ENCODE results near the gene LAPTM5. TPM values are rescaled to one million over a fixed set of nuclear protein-coding genes. Genes with fewer than 3 reads are reported as not detected.

LAPTM5 gene
- total and polyA plus RNA-seq, 2 donors: 88.6 to 364 TPM

DNA sequence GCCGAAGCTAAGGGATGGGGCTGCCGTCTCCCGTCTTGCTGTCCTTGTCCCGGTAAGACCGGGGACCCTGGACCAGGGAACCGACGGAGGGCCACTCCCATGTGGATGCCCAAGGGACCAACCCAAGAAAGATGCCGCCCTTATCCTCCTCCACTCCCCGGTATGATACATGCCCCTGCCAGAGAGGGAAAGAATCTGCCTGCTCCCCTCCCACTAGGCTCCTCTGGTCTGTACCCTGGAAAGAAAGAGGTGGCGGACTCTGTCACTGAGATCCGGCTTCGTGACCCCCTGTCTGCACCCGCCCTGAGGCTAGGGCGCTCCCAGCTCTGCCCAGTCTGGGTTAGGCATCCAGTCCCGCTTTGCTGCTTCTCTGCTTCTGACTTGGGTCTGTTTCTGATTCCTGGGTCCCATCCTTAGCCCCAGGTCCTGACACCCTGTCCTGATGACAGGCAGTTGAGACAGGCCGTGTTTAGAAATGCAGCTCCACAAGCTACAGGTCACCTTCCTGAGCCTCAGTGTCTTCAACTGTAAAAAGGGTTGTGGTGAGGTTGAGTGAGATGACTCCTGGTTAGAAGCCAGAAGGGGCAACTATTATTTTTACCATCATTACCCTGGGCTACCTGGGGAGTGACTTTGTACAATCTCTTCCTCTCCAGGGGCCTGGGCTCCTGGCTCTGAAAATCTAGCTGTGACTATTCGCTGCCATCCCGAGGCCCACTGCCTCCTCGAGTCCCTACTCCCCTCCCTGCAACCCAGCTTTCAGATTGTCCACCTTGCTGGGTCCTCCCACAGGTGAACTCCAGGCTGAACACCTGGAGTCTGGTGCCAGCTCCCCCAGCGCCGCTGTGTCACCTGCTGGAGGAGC, 37.9 kb downstream of the LAPTM5 start:
- H3K4me1 ChIP-seq (ENCODE audit: control insufficient read depth in 2 of 2, insufficient read depth in 2 of 2, low read length in 2 of 2): peaks cover 2 to 18% of the 10 kb centered on the region in 2 donors
- H3K4me3 ChIP-seq (ENCODE audit: low read length in 2 of 2): peak overlapping the region; percentile 54 to 70
- H3K36me3 ChIP-seq (ENCODE audit: control insufficient read depth in 2 of 2, insufficient read depth in 2 of 2, low read length in 1 of 2): no peaks in the 10 kb centered on the region
- peak overlapping the region in 1 of 2 donors; percentile 97 for H3K27ac ChIP-seq (ENCODE audit: low read depth in 1 of 2, low read length in 1 of 2)
- peaks cover 0 to 3% of the 10 kb centered on the region in 2 donors for H3K9me3 ChIP-seq (ENCODE audit: control insufficient read depth in 2 of 2, insufficient read depth in 1 of 2, low read length in 1 of 2)
- 40% methylated on average over 21 of the region's 21 CpGs for WGBS
- DNase-seq (ENCODE audit: low read depth in 6 of 9, low spot score in 9 of 9): no peak
- no peaks in the 10 kb centered on the region for H3K27me3 ChIP-seq (ENCODE audit: control insufficient read depth in 2 of 2, insufficient read depth in 1 of 2, low read length in 1 of 2)

GRCh38 chr1:30718636-30719405, 38.8 kb downstream of the LAPTM5 start:
- Histone ChIP-seq H3K36me3 (ENCODE audit: control insufficient read depth in 2 of 2, insufficient read depth in 2 of 2, low read length in 1 of 2) (no peaks in the 10 kb centered on the region), H3K4me1 (ENCODE audit: control insufficient read depth in 2 of 2, insufficient read depth in 2 of 2, low read length in 2 of 2) (peaks cover 2 to 18% of the 10 kb centered on the region in 2 donors), H3K27me3 (ENCODE audit: control insufficient read depth in 2 of 2, insufficient read depth in 1 of 2, low read length in 1 of 2) (no peaks in the 10 kb centered on the region), H3K9me3 (ENCODE audit: control insufficient read depth in 2 of 2, insufficient read depth in 1 of 2, low read length in 1 of 2) (peaks cover 0 to 3% of the 10 kb centered on the region in 2 donors), H3K4me3 (ENCODE audit: low read length in 2 of 2) (peak overlapping the region; percentile 54 to 70), H3K27ac (ENCODE audit: low read depth in 1 of 2, low read length in 1 of 2) (peak overlapping the region; percentile 97)
- DNase-seq (ENCODE audit: low read depth in 6 of 9, low spot score in 9 of 9): peak; percentile 76 to 96 (median 87)
- WGBS: under 1% methylated on average over 66 of the region's 66 CpGs

GRCh38 chr1:30718091-30718635, 39.4 kb downstream of the LAPTM5 start:
- Histone ChIP-seq H3K9me3 (ENCODE audit: control insufficient read depth in 2 of 2, insufficient read depth in 1 of 2, low read length in 1 of 2) (peaks cover 0 to 3% of the 10 kb centered on the region in 2 donors), H3K27me3 (ENCODE audit: control insufficient read depth in 2 of 2, insufficient read depth in 1 of 2, low read length in 1 of 2) (no peaks in the 10 kb centered on the region), H3K27ac (ENCODE audit: low read depth in 1 of 2, low read length in 1 of 2) (peak overlapping the region; percentile 78 to 82), H3K36me3 (ENCODE audit: control insufficient read depth in 2 of 2, insufficient read depth in 2 of 2, low read length in 1 of 2) (no peaks in the 10 kb centered on the region), H3K4me1 (ENCODE audit: control insufficient read depth in 2 of 2, insufficient read depth in 2 of 2, low read length in 2 of 2) (peaks cover 2 to 18% of the 10 kb centered on the region in 2 donors), H3K4me3 (ENCODE audit: low read length in 2 of 2) (peak overlapping the region; percentile 23 to 39)
- peak; percentile 84 to 97 (median 92) for DNase-seq (ENCODE audit: low read depth in 6 of 9, low spot score in 9 of 9)
- 2% methylated on average over 50 of the region's 50 CpGs for WGBS

DNA sequence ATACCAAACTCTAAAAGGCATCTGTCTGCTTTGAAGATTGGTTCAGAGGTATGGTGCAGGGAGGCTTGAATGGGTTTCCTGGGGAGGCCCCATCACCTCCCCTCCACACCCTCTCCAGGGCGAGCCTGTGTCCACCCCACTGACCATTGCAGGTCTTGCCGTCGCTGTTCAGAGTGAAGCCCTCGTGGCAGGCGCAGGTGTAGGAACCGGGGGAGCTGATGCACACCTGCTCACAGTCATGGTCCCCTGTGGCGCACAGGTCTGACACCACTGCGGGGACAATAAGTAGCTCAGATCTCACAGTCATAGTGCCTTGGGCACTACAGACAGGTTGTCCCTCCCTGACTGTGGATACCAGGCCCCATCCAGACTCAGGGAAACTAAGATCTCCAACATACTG, 40.9 kb downstream of the LAPTM5 start:
- H3K4me1 ChIP-seq (ENCODE audit: control insufficient read depth in 2 of 2, insufficient read depth in 2 of 2, low read length in 2 of 2): peaks cover 2 to 18% of the 10 kb centered on the region in 2 donors
- no peaks in the 10 kb centered on the region for H3K36me3 ChIP-seq (ENCODE audit: control insufficient read depth in 2 of 2, insufficient read depth in 2 of 2, low read length in 1 of 2)
- H3K4me3 ChIP-seq (ENCODE audit: low read length in 2 of 2): no peak overlapping the region
- H3K9me3 ChIP-seq (ENCODE audit: control insufficient read depth in 2 of 2, insufficient read depth in 1 of 2, low read length in 1 of 2): peaks cover 0 to 3% of the 10 kb centered on the region in 2 donors
- H3K27ac ChIP-seq (ENCODE audit: low read depth in 1 of 2, low read length in 1 of 2): no peak overlapping the region
- no peaks in the 10 kb centered on the region for H3K27me3 ChIP-seq (ENCODE audit: control insufficient read depth in 2 of 2, insufficient read depth in 1 of 2, low read length in 1 of 2)
- whole genome bisulfite sequencing: 97% methylated on average over 8 of the region's 8 CpGs
- DNase-seq (ENCODE audit: low read depth in 6 of 9, low spot score in 9 of 9): no peak

GRCh38 chr1:30715886-30716285, 41.7 kb downstream of the LAPTM5 start:
- H3K27me3 ChIP-seq (ENCODE audit: control insufficient read depth in 2 of 2, insufficient read depth in 1 of 2, low read length in 1 of 2): no peaks in the 10 kb centered on the region
- no peak overlapping the region for H3K27ac ChIP-seq (ENCODE audit: low read depth in 1 of 2, low read length in 1 of 2)
- no peaks in the 10 kb centered on the region for H3K36me3 ChIP-seq (ENCODE audit: control insufficient read depth in 2 of 2, insufficient read depth in 2 of 2, low read length in 1 of 2)
- WGBS: 97% methylated on average over 11 of the region's 11 CpGs
- no peak for DNase-seq (ENCODE audit: low read depth in 6 of 9, low spot score in 9 of 9)
- H3K4me3 ChIP-seq (ENCODE audit: low read length in 2 of 2): no peak overlapping the region
- peaks cover 2 to 18% of the 10 kb centered on the region in 2 donors for H3K4me1 ChIP-seq (ENCODE audit: control insufficient read depth in 2 of 2, insufficient read depth in 2 of 2, low read length in 2 of 2)
- peaks cover 0 to 3% of the 10 kb centered on the region in 2 donors for H3K9me3 ChIP-seq (ENCODE audit: control insufficient read depth in 2 of 2, insufficient read depth in 1 of 2, low read length in 1 of 2)

DNA sequence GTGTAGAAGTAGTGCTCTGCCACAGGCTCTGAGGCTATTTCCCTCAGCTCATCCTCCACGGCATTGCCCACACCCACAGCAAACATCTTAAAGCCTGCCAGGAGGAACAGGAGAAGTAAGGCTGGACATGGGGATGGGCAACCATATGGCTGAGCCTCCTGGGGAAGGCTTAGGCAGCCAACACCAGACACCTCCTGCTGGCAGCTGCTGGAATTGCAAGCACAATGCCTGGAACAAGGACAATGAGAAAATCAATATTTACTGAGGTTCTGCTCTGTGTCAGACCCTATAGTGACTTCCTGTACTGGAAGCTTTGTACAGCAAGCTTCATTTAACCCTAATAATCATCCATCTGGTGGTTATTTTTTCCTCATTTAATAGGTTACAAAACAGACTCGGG, 42.4 kb downstream of the LAPTM5 start:
- Histone ChIP-seq H3K36me3 (ENCODE audit: control insufficient read depth in 2 of 2, insufficient read depth in 2 of 2, low read length in 1 of 2) (no peaks in the 10 kb centered on the region), H3K27me3 (ENCODE audit: control insufficient read depth in 2 of 2, insufficient read depth in 1 of 2, low read length in 1 of 2) (peaks cover 0 to 2% of the 10 kb centered on the region in 2 donors), H3K4me3 (ENCODE audit: low read length in 2 of 2) (no peak overlapping the region), H3K9me3 (ENCODE audit: control insufficient read depth in 2 of 2, insufficient read depth in 1 of 2, low read length in 1 of 2) (peaks cover 0 to 3% of the 10 kb centered on the region in 2 donors), H3K27ac (ENCODE audit: low read depth in 1 of 2, low read length in 1 of 2) (no peak overlapping the region), H3K4me1 (ENCODE audit: control insufficient read depth in 2 of 2, insufficient read depth in 2 of 2, low read length in 2 of 2) (peaks cover 2 to 15% of the 10 kb centered on the region in 2 donors)
- no peak for DNase-seq (ENCODE audit: low read depth in 6 of 9, low spot score in 9 of 9)
- over 99% methylated on average over 2 of the region's 2 CpGs for WGBS

DNA sequence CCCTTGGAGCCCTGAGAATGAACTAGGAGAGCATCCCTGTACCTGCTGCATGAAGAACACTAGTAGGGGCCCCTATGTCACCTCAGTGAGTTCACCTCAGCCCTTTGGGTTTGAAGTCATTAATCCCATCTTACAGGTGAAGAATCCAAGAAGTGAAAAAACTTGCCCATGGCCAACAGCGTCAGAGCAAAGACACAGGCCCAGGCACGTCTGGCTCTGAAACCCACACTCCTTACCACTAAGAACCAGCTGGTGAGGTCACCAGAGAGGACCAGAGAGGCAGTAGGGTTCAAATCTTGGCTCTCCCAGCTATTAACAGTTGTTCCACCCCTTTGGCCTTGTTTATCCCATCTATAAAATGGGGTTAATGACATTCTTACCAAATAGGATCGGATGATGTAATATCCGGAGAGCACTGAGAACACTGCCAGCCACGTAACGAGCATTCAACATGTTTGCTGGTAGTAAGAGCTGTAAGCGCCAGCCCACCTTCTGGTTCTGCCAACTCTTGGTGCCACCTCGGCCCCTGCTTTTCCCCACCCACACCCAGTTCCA, 43.0 kb downstream of the LAPTM5 start:
- Histone ChIP-seq H3K27ac (ENCODE audit: low read depth in 1 of 2, low read length in 1 of 2) (no peak overlapping the region), H3K36me3 (ENCODE audit: control insufficient read depth in 2 of 2, insufficient read depth in 2 of 2, low read length in 1 of 2) (no peaks in the 10 kb centered on the region), H3K27me3 (ENCODE audit: control insufficient read depth in 2 of 2, insufficient read depth in 1 of 2, low read length in 1 of 2) (peaks cover 0 to 2% of the 10 kb centered on the region in 2 donors), H3K4me3 (ENCODE audit: low read length in 2 of 2) (no peak overlapping the region), H3K4me1 (ENCODE audit: control insufficient read depth in 2 of 2, insufficient read depth in 2 of 2, low read length in 2 of 2) (peaks cover 2 to 13% of the 10 kb centered on the region in 2 donors), H3K9me3 (ENCODE audit: control insufficient read depth in 2 of 2, insufficient read depth in 1 of 2, low read length in 1 of 2) (peaks cover 0 to 3% of the 10 kb centered on the region in 2 donors)
- no peak for DNase-seq (ENCODE audit: low read depth in 6 of 9, low spot score in 9 of 9)
- WGBS: 98% methylated on average over 8 of the region's 8 CpGs

- Histone ChIP-seq H3K36me3 (ENCODE audit: control insufficient read depth in 2 of 2, insufficient read depth in 2 of 2, low read length in 1 of 2) (no peaks in the 10 kb centered on the region), H3K9me3 (ENCODE audit: control insufficient read depth in 2 of 2, insufficient read depth in 1 of 2, low read length in 1 of 2) (peaks cover 0 to 3% of the 10 kb centered on the region in 2 donors), H3K27me3 (ENCODE audit: control insufficient read depth in 2 of 2, insufficient read depth in 1 of 2, low read length in 1 of 2) (peaks cover 0 to 2% of the 10 kb centered on the region in 2 donors), H3K4me3 (ENCODE audit: low read length in 2 of 2) (no peak overlapping the region), H3K27ac (ENCODE audit: low read depth in 1 of 2, low read length in 1 of 2) (no peak overlapping the region), H3K4me1 (ENCODE audit: control insufficient read depth in 2 of 2, insufficient read depth in 2 of 2, low read length in 2 of 2) (peaks cover 0 to 8% of the 10 kb centered on the region in 2 donors)
- WGBS: 91% methylated on average over 4 of the region's 4 CpGs
- no peak for DNase-seq (ENCODE audit: low read depth in 6 of 9, low spot score in 9 of 9)
Observed at GRCh38 chr1:30714025-30714424, 43.5 kb downstream of the LAPTM5 start.
